ENCODE data around the gene BAHCC1.

BAHCC1 gene

DNA sequence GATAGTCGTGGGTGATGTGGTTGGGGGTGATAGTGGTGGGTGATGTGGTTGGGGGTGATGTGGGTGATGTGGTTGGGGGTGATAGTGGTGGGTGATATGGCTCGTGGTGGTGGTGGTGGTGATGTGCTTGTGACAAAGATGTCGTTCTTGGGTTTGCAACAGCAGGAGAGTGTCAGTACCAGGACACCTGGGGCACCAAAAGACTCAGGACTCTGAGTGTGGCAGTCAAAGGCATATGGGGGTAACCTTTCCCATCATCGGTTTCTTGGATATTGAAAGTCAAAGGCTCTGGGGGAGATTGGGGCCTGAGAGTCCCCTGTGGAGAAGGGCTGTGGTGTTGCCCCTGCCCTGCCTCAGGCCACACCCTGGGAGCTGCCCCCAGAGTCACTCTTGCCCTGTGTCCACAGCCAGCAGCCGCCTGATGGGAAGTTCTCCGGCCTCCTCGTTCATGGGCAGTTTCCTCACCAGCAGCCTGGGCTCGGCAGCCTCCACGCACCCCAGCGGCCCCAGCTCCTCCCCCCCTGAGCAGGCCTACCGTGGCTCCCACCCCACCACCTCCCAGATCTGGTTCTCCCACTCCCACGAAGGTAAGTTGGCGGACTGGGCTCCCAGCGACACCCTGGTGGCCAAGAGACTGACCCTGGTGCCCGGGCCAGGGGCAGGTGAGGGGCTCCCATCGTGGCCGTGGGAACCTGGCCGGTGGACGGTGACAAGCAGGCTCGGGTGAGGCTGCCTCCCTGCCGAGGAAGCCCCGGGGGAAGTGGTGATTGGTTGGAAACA lies 31.3 kb downstream of the BAHCC1 start:
- ChIA-PET CTCF (interaction anchor here (1.2 kb wide), 1 partner anchor 14 kb away, joined by 4 read pairs; no protein-coding TSS in a partner anchor), POLR2A (no interaction called here)
- TF ChIP-seq ZNF155 (tag by site-specific recombination; IDR thresholded peaks at IDR 0.05), result no peak
- no peak for TF ChIP-seq ZNF791 (tag by site-specific recombination; IDR thresholded peaks at IDR 0.05)
- no peak for TF ChIP-seq ZNF830 (tag by site-specific recombination; IDR thresholded peaks at IDR 0.05; ENCODE audit: low read depth)
- TF ChIP-seq, protein P1, sequence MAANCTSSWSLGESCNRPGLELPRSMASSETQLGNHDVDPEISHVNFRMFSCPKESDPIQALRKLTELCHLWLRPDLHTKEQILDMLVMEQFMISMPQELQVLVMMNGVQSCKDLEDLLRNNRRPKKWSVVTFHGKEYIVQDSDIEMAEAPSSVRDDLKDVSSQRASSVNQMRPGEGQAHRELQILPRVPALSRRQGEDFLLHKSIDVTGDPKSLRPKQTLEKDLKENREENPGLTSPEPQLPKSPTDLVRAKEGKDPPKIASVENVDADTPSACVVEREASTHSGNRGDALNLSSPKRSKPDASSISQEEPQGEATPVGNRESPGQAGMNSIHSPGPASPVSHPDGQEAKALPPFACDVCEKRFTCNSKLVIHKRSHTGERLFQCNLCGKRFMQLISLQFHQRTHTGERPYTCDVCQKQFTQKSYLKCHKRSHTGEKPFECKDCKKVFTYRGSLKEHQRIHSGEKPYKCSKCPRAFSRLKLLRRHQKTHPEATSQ (tag by site-specific recombination; IDR thresholded peaks at IDR 0.05), result no peak
- TF ChIP-seq ZBTB8A (tag by site-specific recombination; IDR thresholded peaks at IDR 0.05), result no peak
- no peak for TF ChIP-seq ZBTB10 (tag by site-specific recombination; IDR thresholded peaks at IDR 0.05)
- no peak for TF ChIP-seq ZBTB21 (tag by site-specific recombination; IDR thresholded peaks at IDR 0.05)
- TF ChIP-seq ZNF610 (tag by site-specific recombination; IDR thresholded peaks at IDR 0.05; ENCODE audit: borderline replicate concordance), result no peak
- no peak for TF ChIP-seq ZNF585B (tag by site-specific recombination; IDR thresholded peaks at IDR 0.05)
- no peak for TF ChIP-seq PRDM2 (tag by site-specific recombination; IDR thresholded peaks at IDR 0.05; ENCODE audit: borderline replicate concordance)
- TF ChIP-seq, protein P2, sequence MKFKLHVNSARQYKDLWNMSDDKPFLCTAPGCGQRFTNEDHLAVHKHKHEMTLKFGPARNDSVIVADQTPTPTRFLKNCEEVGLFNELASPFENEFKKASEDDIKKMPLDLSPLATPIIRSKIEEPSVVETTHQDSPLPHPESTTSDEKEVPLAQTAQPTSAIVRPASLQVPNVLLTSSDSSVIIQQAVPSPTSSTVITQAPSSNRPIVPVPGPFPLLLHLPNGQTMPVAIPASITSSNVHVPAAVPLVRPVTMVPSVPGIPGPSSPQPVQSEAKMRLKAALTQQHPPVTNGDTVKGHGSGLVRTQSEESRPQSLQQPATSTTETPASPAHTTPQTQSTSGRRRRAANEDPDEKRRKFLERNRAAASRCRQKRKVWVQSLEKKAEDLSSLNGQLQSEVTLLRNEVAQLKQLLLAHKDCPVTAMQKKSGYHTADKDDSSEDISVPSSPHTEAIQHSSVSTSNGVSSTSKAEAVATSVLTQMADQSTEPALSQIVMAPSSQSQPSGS (tag by site-specific recombination; IDR thresholded peaks at IDR 0.05; ENCODE audit: low read depth), result no peak
- Histone ChIP-seq H3K4me3 (ENCODE audit: low read depth, low read length) (no peak overlapping the region), H3K4me1 (ENCODE audit: control insufficient read depth, insufficient read depth, low read length) (peaks cover 3% of the 10 kb centered on the region; the same call in 1 of the 2 replicates), H3K36me3 (ENCODE audit: control insufficient read depth in 2 of 2, insufficient read depth in 1 of 2, low read length in 2 of 2) (no peaks in the 10 kb centered on the region; a peak in 1 of 3 replicates), H3K9me3 (ENCODE audit: control insufficient read depth, insufficient read depth, low read depth, low read length) (no peaks in the 10 kb centered on the region), H3K27ac (ENCODE audit: extremely low read depth, low read depth, low read length) (no peak overlapping the region)

Data from HEK293 (cell line).